DND-41 (cell line): Measurements from ENCODE around the gene DUSP7.

Experiments
- ATAC-seq: fragments of 200-7000 bp; cut with Tn5 transposase; 3 replicates; pipeline ENCODE4 v1.9.1; 2021; ENCODE audit warnings: low read depth; ENCODE audit not compliant: insufficient read depth
- DNase-seq: peaks from one replicate; pipeline ENCODE4 v3.0.0-alpha.2; 2020
- H2AFZ ChIP-seq: 2 replicates; pipeline ENCODE4 v1.6.0; 2012; ENCODE audit warnings: low read depth, low read length
- H3K27ac ChIP-seq: 2 replicates; pipeline ENCODE4 v1.5.1; 2012; ENCODE audit warnings: low read length, inconsistent platforms
- H3K27me3 ChIP-seq: fragments of 200-600 bp; sonication (generic); 2 replicates; pipeline ENCODE4 v1.6.0; 2012; ENCODE audit warnings: low read length, mild to moderate bottlenecking, inconsistent platforms; ENCODE audit not compliant: insufficient read depth, poor library complexity
- H3K36me3 ChIP-seq: 2 replicates; pipeline ENCODE4 v1.5.1; 2012; ENCODE audit warnings: low read length, inconsistent platforms; ENCODE audit not compliant: insufficient read depth
- H3K4me1 ChIP-seq: 2 replicates; pipeline ENCODE4 v1.5.1; 2012; ENCODE audit warnings: mild to moderate bottlenecking, low read length; ENCODE audit not compliant: insufficient read depth
- H3K4me2 ChIP-seq: 2 replicates; pipeline ENCODE4 v1.6.0; 2012; ENCODE audit warnings: mild to moderate bottlenecking, moderate library complexity, low read length, inconsistent platforms; ENCODE audit not compliant: insufficient read depth
- H3K4me3 ChIP-seq, 2 experiments: fragments of 200-600 bp in 1 of 2; shearing (Covaris generic) in 1 of 2; 2 replicates each; pipeline ENCODE4 v1.5.1; 2012 to 2016; ENCODE audit warnings: inconsistent platforms in 2 of 2, low read length in 2 of 2, mild to moderate bottlenecking in 2 of 2, low read depth in 1 of 2, moderate library complexity in 1 of 2
- H3K79me2 ChIP-seq: 2 replicates; pipeline ENCODE4 v1.6.0; 2012; ENCODE audit warnings: low read length, inconsistent platforms; ENCODE audit not compliant: insufficient read depth
- H3K9ac ChIP-seq: 2 replicates; pipeline ENCODE4 v1.6.0; 2012; ENCODE audit warnings: low read depth, mild to moderate bottlenecking, inconsistent platforms, low read length, moderate library complexity
- H3K9me3 ChIP-seq: 2 replicates; pipeline ENCODE4 v1.5.1; 2012; ENCODE audit warnings: low read length, moderate library complexity, mild to moderate bottlenecking, inconsistent platforms; ENCODE audit not compliant: insufficient read depth, severe bottlenecking
- H4K20me1 ChIP-seq: 2 replicates; pipeline ENCODE4 v1.6.0; 2012; ENCODE audit warnings: low read length; ENCODE audit not compliant: insufficient read depth
- EZH2 ChIP-seq: IDR thresholded peaks from 3 replicates; pipeline ENCODE4 v1.6.1; 2012; ENCODE audit warnings: borderline replicate concordance, low read depth, mild to moderate bottlenecking, moderate library complexity, low read length, inconsistent platforms; ENCODE audit not compliant: severe bottlenecking
- TF ChIP-seq, protein P1 (sequence below): IDR thresholded peaks from 2 replicates; pipeline ENCODE4 v1.5.1; 2012; ENCODE audit warnings: borderline replicate concordance, low read length, moderate library complexity, mild to moderate bottlenecking; ENCODE audit not compliant: poor library complexity, severe bottlenecking; ENCODE audit errors: extremely low read depth

Gene DUSP7

DNA sequence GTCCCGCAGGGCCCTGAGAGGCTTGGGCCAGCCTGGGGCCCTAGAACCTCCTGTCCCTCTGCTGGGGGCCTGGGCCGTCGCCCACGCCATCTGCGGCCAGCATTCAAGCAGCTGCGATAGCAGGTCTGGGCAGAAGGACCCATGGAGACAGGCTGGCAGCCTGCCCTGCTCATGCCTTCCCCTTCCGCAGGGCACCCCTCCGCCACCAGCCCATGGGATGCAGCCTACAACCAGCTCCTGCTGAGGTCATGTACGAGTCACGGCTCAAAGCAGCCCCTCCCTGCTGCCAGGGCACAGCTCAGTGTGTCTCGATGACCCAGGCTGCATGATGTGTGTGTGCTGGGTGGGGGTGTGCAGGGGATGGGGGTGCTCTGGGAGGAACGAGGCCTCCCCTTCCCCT, 27.8 kb downstream of the DUSP7 start:
- H3K4me1 ChIP-seq, result no peaks in the 10 kb centered on the region
- H3K4me2 ChIP-seq, result no peak overlapping the region
- no peak overlapping the region for H3K9ac ChIP-seq
- H3K27me3 ChIP-seq, result no peaks in the 10 kb centered on the region
- no peak for ATAC-seq
- no peaks in the 10 kb centered on the region for H4K20me1 ChIP-seq
- H2AFZ ChIP-seq, result no peak overlapping the region
- H3K27ac ChIP-seq, result no peak overlapping the region
- no peaks in the 10 kb centered on the region for H3K79me2 ChIP-seq
- DNase-seq, result no peak
- H3K4me3 ChIP-seq, result no peak overlapping the region
- no peak for TF ChIP-seq EZH2
- TF ChIP-seq, protein P1, sequence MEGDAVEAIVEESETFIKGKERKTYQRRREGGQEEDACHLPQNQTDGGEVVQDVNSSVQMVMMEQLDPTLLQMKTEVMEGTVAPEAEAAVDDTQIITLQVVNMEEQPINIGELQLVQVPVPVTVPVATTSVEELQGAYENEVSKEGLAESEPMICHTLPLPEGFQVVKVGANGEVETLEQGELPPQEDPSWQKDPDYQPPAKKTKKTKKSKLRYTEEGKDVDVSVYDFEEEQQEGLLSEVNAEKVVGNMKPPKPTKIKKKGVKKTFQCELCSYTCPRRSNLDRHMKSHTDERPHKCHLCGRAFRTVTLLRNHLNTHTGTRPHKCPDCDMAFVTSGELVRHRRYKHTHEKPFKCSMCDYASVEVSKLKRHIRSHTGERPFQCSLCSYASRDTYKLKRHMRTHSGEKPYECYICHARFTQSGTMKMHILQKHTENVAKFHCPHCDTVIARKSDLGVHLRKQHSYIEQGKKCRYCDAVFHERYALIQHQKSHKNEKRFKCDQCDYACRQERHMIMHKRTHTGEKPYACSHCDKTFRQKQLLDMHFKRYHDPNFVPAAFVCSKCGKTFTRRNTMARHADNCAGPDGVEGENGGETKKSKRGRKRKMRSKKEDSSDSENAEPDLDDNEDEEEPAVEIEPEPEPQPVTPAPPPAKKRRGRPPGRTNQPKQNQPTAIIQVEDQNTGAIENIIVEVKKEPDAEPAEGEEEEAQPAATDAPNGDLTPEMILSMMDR, result no peak
- H3K36me3 ChIP-seq, result no peaks in the 10 kb centered on the region
- no peaks in the 10 kb centered on the region for H3K9me3 ChIP-seq

DNA sequence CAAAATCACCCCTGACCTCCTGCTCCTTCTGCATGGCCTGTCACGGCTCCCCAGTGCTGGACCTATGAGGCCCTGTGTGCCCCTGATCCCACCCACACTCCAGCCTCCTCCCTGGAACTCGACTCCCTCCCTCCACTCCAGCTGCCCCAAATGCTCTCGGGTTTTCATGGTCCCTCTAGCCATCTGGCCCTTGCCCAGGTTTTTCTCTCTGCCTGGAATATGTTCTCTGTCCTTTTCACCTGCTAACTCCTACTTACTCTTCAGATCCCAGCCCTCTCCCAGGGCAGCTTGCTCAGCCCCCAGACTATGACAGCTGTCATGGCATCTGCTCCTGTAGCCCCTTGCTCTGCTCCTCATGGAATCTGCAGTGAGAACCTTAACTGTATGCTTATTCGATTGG, 30.3 kb downstream of the DUSP7 start:
- Histone ChIP-seq H2AFZ (no peak overlapping the region), H3K36me3 (no peaks in the 10 kb centered on the region), H3K27me3 (no peaks in the 10 kb centered on the region), H3K79me2 (no peaks in the 10 kb centered on the region), H3K4me3 (no peak overlapping the region), H3K9ac (no peak overlapping the region), H3K4me2 (no peak overlapping the region), H4K20me1 (no peaks in the 10 kb centered on the region), H3K9me3 (no peaks in the 10 kb centered on the region), H3K27ac (no peak overlapping the region), H3K4me1 (no peaks in the 10 kb centered on the region)
- TF ChIP-seq, protein P1, result no peak
- no peak for TF ChIP-seq EZH2
- no peak for ATAC-seq
- no peak for DNase-seq

DNA sequence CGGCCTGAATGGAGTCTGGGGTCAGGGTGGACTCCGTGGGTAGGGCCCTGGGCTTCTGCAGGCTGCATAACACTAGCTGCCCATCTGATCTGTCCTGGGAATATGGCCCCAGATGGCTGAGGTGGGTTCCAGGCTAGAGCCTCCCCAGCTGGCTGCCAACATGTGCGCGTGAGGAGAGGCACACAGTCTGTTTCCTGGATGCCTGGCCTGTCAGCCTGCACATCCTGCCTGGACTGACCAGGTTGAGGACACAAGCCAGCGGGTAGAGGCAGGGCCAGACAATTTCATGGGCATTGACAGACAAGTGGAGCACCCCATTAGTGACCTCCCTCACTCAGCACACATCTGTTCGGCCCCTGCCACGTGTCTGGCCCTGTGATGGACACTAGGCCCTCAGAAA, 30.9 kb downstream of the DUSP7 start:
- TF ChIP-seq, protein P1, result no peak
- TF ChIP-seq EZH2, result no peak
- H3K9ac ChIP-seq, result no peak overlapping the region
- H3K4me1 ChIP-seq, result no peaks in the 10 kb centered on the region
- H3K27ac ChIP-seq, result no peak overlapping the region
- ATAC-seq (no peak), DNase-seq (no peak)
- H3K79me2 ChIP-seq, result no peaks in the 10 kb centered on the region
- H3K36me3 ChIP-seq, result no peaks in the 10 kb centered on the region
- H3K9me3 ChIP-seq, result no peaks in the 10 kb centered on the region
- no peaks in the 10 kb centered on the region for H3K27me3 ChIP-seq
- no peak overlapping the region for H3K4me2 ChIP-seq
- H4K20me1 ChIP-seq, result no peaks in the 10 kb centered on the region
- H2AFZ ChIP-seq, result no peak overlapping the region
- H3K4me3 ChIP-seq, result no peak overlapping the region

DNA sequence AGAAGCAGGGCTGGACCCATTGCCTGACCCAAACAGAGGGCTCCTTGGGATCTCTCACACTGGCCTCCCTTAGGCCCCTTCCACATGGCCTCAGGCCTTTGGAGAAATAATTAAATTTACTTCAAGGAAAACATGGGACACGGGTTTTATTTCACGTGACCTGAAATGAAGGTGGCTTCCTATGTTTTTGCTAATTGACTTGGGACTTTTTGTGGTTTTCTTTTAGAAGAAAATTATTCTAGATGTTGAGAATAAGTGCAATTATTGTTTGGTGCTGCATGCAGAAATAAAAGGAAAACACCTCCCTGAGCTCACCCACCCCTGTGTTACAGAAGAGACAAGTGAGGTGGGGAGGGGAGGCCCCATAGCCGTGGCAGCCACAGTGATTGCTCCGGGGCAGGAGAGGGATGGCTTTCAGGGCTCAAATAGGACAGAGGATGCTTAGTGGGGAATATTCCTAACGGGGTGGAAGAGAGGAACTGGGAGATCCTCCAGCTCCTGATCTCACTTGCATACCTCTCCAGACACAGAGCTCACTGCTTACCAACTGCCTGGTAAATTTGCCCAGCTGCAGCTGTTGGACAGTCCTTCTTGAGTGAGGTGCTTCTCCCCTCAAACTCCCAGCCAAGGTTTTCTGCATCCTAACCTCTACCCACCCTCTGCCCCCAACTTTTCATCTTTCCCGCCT, 31.5 kb downstream of the DUSP7 start:
- no peaks in the 10 kb centered on the region for H3K9me3 ChIP-seq
- DNase-seq (no peak), ATAC-seq (no peak)
- H3K9ac ChIP-seq, result no peak overlapping the region
- H3K4me3 ChIP-seq, result no peak overlapping the region
- H3K4me1 ChIP-seq, result no peaks in the 10 kb centered on the region
- TF ChIP-seq, protein P1, result no peak
- no peak for TF ChIP-seq EZH2
- H3K4me2 ChIP-seq, result no peak overlapping the region
- no peak overlapping the region for H2AFZ ChIP-seq
- H3K79me2 ChIP-seq, result no peaks in the 10 kb centered on the region
- no peaks in the 10 kb centered on the region for H3K27me3 ChIP-seq
- H3K27ac ChIP-seq, result no peak overlapping the region
- H3K36me3 ChIP-seq, result no peaks in the 10 kb centered on the region
- no peaks in the 10 kb centered on the region for H4K20me1 ChIP-seq
